SK-N-SH (cell line): ENCODE measurements around the gene MAPKBP1. TPM values are rescaled to one million over a fixed set of nuclear protein-coding genes. Genes with fewer than 3 reads are reported as not detected.

Source experiments
- CTCF ChIA-PET: fragments of 300-600, 350-600 bp; formaldehyde crosslinking; extraction: SDS; loops from one replicate; lab custom pipeline; 2021; lab: Yijun Ruan, JAX
- POLR2A ChIA-PET: fragments of 350-600 bp; sonication (Branson Sonifier 250); formaldehyde crosslinking; extraction: SDS; loops from one replicate; lab custom pipeline; 2020; ENCODE audit warnings: antibody characterized with exemption, inconsistent platforms; lab: Yijun Ruan, JAX
- DNase-seq: peaks from one replicate; pipeline ENCODE4 v3.0.0; 2012
- H2AFZ ChIP-seq: fragments of 200-600 bp; sonication (generic); 2 replicates; pipeline ENCODE4 v1.8.1; 2016; ENCODE audit warnings: antibody characterized with exemption, mild to moderate bottlenecking, low read depth
- H3F3A ChIP-seq: fragments of 200-600 bp; sonication (generic); replicated peaks from 2 replicates; pipeline ENCODE3; 2016; ENCODE audit warnings: antibody characterized with exemption, mild to moderate bottlenecking; ENCODE audit not compliant: insufficient read depth
- H3K27ac ChIP-seq, 2 experiments: fragments of 200-500 bp in 1 of 2; fragments of 200-600 bp in 1 of 2; sonication (Bioruptor generic) in 1 of 2; sonication (generic), shearing (Covaris generic) in 1 of 2; 2 replicates each; pipeline versions ENCODE4 v1.5.1 to v1.6.1; 2014 to 2016; ENCODE audit warnings: low read depth in 2 of 2, inconsistent platforms in 1 of 2, low read length in 1 of 2, mild to moderate bottlenecking in 1 of 2, mixed read lengths in 1 of 2
- H3K27me3 ChIP-seq: fragments of 200-600 bp; sonication (generic), shearing (Covaris generic); 2 replicates; pipeline ENCODE4 v1.6.1; 2016; ENCODE audit warnings: mixed run types; ENCODE audit not compliant: insufficient read depth
- H3K36me3 ChIP-seq, 2 experiments: fragments of 200-500 bp in 1 of 2; fragments of 200-600 bp in 1 of 2; sonication (Bioruptor generic) in 1 of 2; sonication (generic) in 1 of 2; replicated peaks in 1 of 2; 2 replicates each; pipeline versions ENCODE3 to v1.5.1; 2014 to 2016; ENCODE audit warnings: low read length in 1 of 2, mild to moderate bottlenecking in 1 of 2; ENCODE audit not compliant: insufficient read depth in 2 of 2, control insufficient read depth in 1 of 2
- H3K4me1 ChIP-seq, 2 experiments: fragments of 200-500 bp in 1 of 2; fragments of 200-600 bp in 1 of 2; sonication (Bioruptor generic) in 1 of 2; sonication (generic), shearing (Covaris generic) in 1 of 2; 2 replicates each; pipeline versions ENCODE4 v1.5.1 to v1.6.1; 2014 to 2016; ENCODE audit warnings: low read depth in 1 of 2, low read length in 1 of 2, mixed run types in 1 of 2; ENCODE audit not compliant: insufficient read depth in 2 of 2, control insufficient read depth in 1 of 2
- H3K4me2 ChIP-seq: fragments of 200-600 bp; sonication (generic), shearing (Covaris generic); 2 replicates; pipeline ENCODE4 v1.6.1; 2017; ENCODE audit warnings: mixed run types
- H3K4me3 ChIP-seq, 2 experiments: fragments of 200-500 bp in 1 of 2; fragments of 200-600 bp in 1 of 2; sonication (Bioruptor generic) in 1 of 2; sonication (generic), shearing (Covaris generic) in 1 of 2; 2 replicates each; pipeline versions ENCODE4 v1.5.1 to v1.8.1; 2014 to 2016; ENCODE audit warnings: low read depth in 2 of 2, inconsistent platforms in 1 of 2, low read length in 1 of 2, mild to moderate bottlenecking in 1 of 2, mixed read lengths in 1 of 2, moderate library complexity in 1 of 2
- H3K79me2 ChIP-seq: fragments of 200-600 bp; sonication (generic); 2 replicates; pipeline ENCODE4 v1.8.1; 2017; ENCODE audit warnings: mild to moderate bottlenecking; ENCODE audit not compliant: insufficient read depth
- H3K9ac ChIP-seq: fragments of 200-600 bp; sonication (generic); 2 replicates; pipeline ENCODE4 v1.6.1; 2017; ENCODE audit warnings: mixed run types
- H3K9me2 ChIP-seq: fragments of 200-600 bp; sonication (generic); 2 replicates; pipeline ENCODE4 v1.6.1; 2017; ENCODE audit warnings: mixed run types
- H3K9me3 ChIP-seq: fragments of 200-600 bp; sonication (generic); 2 replicates; pipeline ENCODE4 v1.6.1; 2017; ENCODE audit warnings: mixed run types, mild to moderate bottlenecking, moderate library complexity
- H4K20me1 ChIP-seq: fragments of 200-600 bp; sonication (generic); 2 replicates; pipeline ENCODE4 v1.6.1; 2017; ENCODE audit warnings: mild to moderate bottlenecking, mixed run types; ENCODE audit not compliant: insufficient read depth
- CHD2 ChIP-seq: fragments of 150-350 bp; IDR thresholded peaks from 2 replicates; pipeline ENCODE4 v1.6.1; 2018; ENCODE audit warnings: low read length; ENCODE audit not compliant: partially characterized antibody
- ELF1 ChIP-seq: IDR thresholded peaks from 2 replicates; pipeline ENCODE4 v1.4.0; 2012
- EP300 ChIP-seq, 2 experiments: IDR thresholded peaks; 2 replicates each; pipeline versions ENCODE4 v1.4.0 to v1.6.1; 2012; ENCODE audit warnings: borderline replicate concordance in 1 of 2, low read depth in 1 of 2, low read length in 1 of 2
- FOSL2 ChIP-seq: IDR thresholded peaks from 2 replicates; pipeline ENCODE4 v1.4.0; 2012; ENCODE audit warnings: low read depth, mild to moderate bottlenecking, moderate library complexity, borderline replicate concordance
- FOXJ3 ChIP-seq: sonication (generic); formaldehyde crosslinking; IDR thresholded peaks from 2 replicates; pipeline ENCODE4 v1.5.1; 2020; ENCODE audit warnings: mild to moderate bottlenecking, missing genetic modification reagents
- FOXM1 ChIP-seq: IDR thresholded peaks from 2 replicates; pipeline ENCODE4 v1.4.0; 2012; ENCODE audit warnings: low read depth, mild to moderate bottlenecking
- GABPA ChIP-seq: IDR thresholded peaks from 2 replicates; pipeline ENCODE4 v1.4.0; 2012; ENCODE audit warnings: low read depth, mild to moderate bottlenecking
- GATA2 ChIP-seq: sonication (generic); formaldehyde crosslinking; IDR thresholded peaks from 2 replicates; pipeline ENCODE4 v1.5.0; 2020; ENCODE audit warnings: mild to moderate bottlenecking, missing genetic modification reagents
- MXI1 ChIP-seq: IDR thresholded peaks from 2 replicates; pipeline ENCODE4 v1.6.1; 2012; ENCODE audit warnings: mild to moderate bottlenecking, low read depth, low read length, improper control_type of control experiment
- NFIC ChIP-seq: IDR thresholded peaks from 2 replicates; pipeline ENCODE4 v1.4.0; 2012; ENCODE audit warnings: borderline replicate concordance
- POLR2AphosphoS5 ChIP-seq: IDR thresholded peaks from 2 replicates; pipeline ENCODE4 v1.6.1; 2012; ENCODE audit warnings: low read depth, low read length
- RAD21 ChIP-seq: IDR thresholded peaks from 2 replicates; pipeline ENCODE4 v1.6.1; 2012; ENCODE audit warnings: mild to moderate bottlenecking, low read length
- RCOR1 ChIP-seq: fragments of 150-350 bp; IDR thresholded peaks from 2 replicates; pipeline ENCODE4 v1.6.1; 2017; ENCODE audit warnings: antibody characterized with exemption, low read length
- REST ChIP-seq: IDR thresholded peaks from 2 replicates; pipeline ENCODE4 v1.6.1; 2012; ENCODE audit warnings: mild to moderate bottlenecking, low read depth, low read length, moderate library complexity
- RFX5 ChIP-seq: IDR thresholded peaks from 2 replicates; pipeline ENCODE4 v1.6.1; 2012; ENCODE audit warnings: mild to moderate bottlenecking, improper control_type of control experiment, low read length
- RXRA ChIP-seq: IDR thresholded peaks from 2 replicates; pipeline ENCODE4 v1.4.0; 2012; ENCODE audit warnings: low read depth, mild to moderate bottlenecking, borderline replicate concordance
- SMC3 ChIP-seq: IDR thresholded peaks from 2 replicates; pipeline ENCODE4 v1.6.1; 2012; ENCODE audit warnings: low read depth, low read length, improper control_type of control experiment
- TCF12 ChIP-seq: IDR thresholded peaks from 2 replicates; pipeline ENCODE4 v1.4.0; 2012
- WGBS: methylation state at CpG from one replicate; pipeline ENCODE4 v1.1.6; 2017; ENCODE audit warnings: low lambda C conversion rate; 5-methylcytosine and 5-hydroxymethylcytosine counted together
- polyA plus RNA-seq, 3 experiments: library from polyadenylated mRNA; depleted of rRNA; stranded (reverse); fragments of >200 nt; gene quantifications; 2 replicates each; pipeline ENCODE4 v1.2.3, GENCODE V29; 2012
- TF ChIP-seq, protein P1 (sequence below): fragments of 150-350 bp; IDR thresholded peaks from 2 replicates; pipeline ENCODE4 v1.6.1; 2017; ENCODE audit warnings: antibody characterized with exemption, low read length, low read depth, borderline replicate concordance

The MAPKBP1 gene
- polyA plus RNA-seq, 1 of the 3 experiments (the other 2 are of a cell fraction) = 5.2 TPM

DNA sequence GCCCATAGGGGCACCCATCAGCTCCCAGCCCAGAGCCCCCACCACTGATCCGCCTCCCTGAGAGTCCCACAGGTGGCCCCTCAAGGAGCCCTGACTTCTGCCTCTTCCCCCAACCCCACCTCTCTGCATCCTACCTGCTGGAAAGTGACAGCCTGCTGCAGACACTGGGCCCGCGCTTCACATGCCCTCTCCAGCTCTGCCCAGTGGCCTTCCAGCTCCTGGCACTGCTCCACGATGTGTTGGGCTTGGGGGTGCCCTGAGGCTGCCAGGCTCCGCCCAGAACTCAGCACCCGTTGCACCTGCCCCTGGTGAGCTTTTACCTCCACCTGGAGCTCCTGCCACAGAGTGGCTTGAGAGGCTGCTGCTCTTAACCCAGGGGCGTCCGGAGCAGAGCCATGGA is 99.4 kb downstream of the MAPKBP1 start (continued):
- TF ChIP-seq RFX5 (no peak), SMC3 (no peak), FOXM1 (no peak)
- TF ChIP-seq, all 33 proteins: peak for 0

DNA sequence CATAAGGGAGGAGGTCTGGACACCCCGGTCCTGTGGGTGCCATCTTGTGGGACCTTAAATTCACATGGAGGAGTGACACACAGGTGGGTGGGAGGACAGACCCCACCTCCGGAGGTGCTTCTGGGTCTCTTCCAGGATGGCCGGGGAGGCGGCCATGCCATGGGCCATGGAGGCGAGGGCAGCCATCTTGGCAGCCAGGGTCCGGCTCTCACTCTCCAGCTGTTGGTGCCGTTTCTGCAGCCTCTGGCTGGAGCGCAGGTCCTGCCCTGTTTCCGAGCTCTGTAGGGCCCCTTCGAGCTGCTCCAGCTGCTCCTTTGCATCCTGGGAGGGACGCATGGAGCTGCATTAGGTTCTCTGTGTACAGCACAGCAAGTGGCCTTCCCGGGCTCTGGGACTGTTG is 100.5 kb downstream of the MAPKBP1 start:
- peaks cover 0 to 25% of the 10 kb centered on the region in 2 experiments; a peak in 1 of 4 replicates for H3K4me1 ChIP-seq
- no peaks in the 10 kb centered on the region for H3K36me3 ChIP-seq
- no peaks in the 10 kb centered on the region for H4K20me1 ChIP-seq
- H3K27ac ChIP-seq = no peak overlapping the region
- CTCF ChIA-PET = interaction anchor here (0.6 to 0.9 kb wide), 4 partner anchors 16 to 192 kb away, joined by 3 to 4 read pairs (median 3); no protein-coding TSS in a partner anchor
- DNase-seq = no peak
- TF ChIP-seq NFIC (no peak), EP300 (IDR thresholded peaks at IDR 0.05; ENCODE audit: borderline replicate concordance in 1 of 2, low read depth in 1 of 2, low read length in 1 of 2) (no peak), MXI1 (no peak), ELF1 (no peak), POLR2AphosphoS5 (no peak), CHD2 (no peak), FOXM1 (no peak), RXRA (no peak), RCOR1 (no peak), RAD21 (no peak), GABPA (no peak), GATA2 (CRISPR knock-in tag) (no peak), RFX5 (no peak), FOSL2 (no peak), TCF12 (no peak), REST (no peak), FOXJ3 (no peak)
- TF ChIP-seq, protein P1, sequence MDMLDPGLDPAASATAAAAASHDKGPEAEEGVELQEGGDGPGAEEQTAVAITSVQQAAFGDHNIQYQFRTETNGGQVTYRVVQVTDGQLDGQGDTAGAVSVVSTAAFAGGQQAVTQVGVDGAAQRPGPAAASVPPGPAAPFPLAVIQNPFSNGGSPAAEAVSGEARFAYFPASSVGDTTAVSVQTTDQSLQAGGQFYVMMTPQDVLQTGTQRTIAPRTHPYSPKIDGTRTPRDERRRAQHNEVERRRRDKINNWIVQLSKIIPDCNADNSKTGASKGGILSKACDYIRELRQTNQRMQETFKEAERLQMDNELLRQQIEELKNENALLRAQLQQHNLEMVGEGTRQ = no peak
- TF ChIP-seq, all 33 proteins: peak for 0
- POLR2A ChIA-PET = no interaction called here
- H3K79me2 ChIP-seq = no peaks in the 10 kb centered on the region
- H3K27me3 ChIP-seq = no peaks in the 10 kb centered on the region
- no peaks in the 10 kb centered on the region for H3K9me2 ChIP-seq
- no peak overlapping the region for H3K9ac ChIP-seq
- H3K4me2 ChIP-seq = no peak overlapping the region
- H3K9me3 ChIP-seq = no peaks in the 10 kb centered on the region
- H2AFZ ChIP-seq = no peak overlapping the region
- H3K4me3 ChIP-seq = no peak overlapping the region
- 80% methylated on average over 1 of the region's 12 CpGs for WGBS
- no peaks in the 10 kb centered on the region for H3F3A ChIP-seq
